Neural progenitor cell (in vitro differentiated cells): ENCODE data around the gene PODXL2.

ENCODE experiments used
- EZH2 ChIP-seq: fragments of 200-600 bp; sonication (generic); IDR thresholded peaks from 2 replicates; pipeline ENCODE4 v1.6.1; 2017; ENCODE audit warnings: antibody characterized with exemption, mild to moderate bottlenecking, moderate library complexity
- EZH2phosphoT487 ChIP-seq: fragments of 200-600 bp; sonication (generic); IDR thresholded peaks from 2 replicates; pipeline ENCODE4 v1.6.1; 2017; ENCODE audit warnings: antibody characterized with exemption
- TF ChIP-seq, protein P1 (sequence below): fragments of 200-600 bp; sonication (generic); IDR thresholded peaks from 2 replicates; pipeline ENCODE4 v1.5.1; 2017; ENCODE audit warnings: antibody characterized with exemption, mild to moderate bottlenecking

DNA sequence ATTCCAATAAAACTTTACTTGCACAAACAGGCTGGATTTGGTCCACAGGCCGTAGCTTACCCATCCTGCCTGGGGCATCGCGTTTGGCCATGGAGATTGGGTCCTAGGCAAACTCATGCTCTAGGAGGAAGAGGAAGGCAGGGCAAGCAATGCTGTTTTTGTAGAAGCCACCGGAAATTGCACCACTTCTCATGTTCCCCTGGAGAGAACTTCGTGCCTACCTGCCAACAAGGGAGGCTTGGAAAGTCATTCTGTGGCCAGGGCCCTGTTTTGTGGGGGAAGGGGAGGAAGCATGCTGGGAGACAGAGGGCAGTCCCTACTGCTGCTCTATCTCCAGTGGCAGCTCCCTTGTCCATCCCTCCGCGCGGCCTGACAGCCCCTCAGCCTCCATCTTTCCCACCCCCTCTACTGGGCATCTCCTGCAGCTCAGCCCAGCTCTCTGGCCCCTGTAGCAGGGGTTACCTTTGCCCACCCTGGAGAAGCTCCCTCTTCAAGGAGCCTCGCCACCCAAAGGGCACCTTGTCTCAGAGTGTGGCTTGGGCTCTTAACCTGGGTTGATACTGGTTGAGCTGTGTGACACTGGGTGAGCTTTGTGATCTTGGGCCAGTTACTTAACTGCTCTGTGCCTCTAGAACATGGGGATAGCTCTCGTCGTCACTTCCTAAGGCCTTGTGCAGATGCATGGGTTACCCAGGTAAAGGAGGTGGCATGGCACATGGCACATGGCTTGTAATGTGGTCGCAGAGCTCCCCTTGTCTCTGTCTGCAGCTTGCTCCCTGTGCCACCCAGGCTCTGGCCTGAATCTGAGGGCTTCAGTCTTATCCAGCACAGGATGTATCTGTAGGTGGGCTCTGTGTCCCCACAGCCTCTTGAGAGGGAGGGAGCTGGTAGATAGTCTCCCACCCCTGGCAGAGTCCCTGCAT is 49.9 kb downstream of the PODXL2 start:
- TF ChIP-seq, protein P1, sequence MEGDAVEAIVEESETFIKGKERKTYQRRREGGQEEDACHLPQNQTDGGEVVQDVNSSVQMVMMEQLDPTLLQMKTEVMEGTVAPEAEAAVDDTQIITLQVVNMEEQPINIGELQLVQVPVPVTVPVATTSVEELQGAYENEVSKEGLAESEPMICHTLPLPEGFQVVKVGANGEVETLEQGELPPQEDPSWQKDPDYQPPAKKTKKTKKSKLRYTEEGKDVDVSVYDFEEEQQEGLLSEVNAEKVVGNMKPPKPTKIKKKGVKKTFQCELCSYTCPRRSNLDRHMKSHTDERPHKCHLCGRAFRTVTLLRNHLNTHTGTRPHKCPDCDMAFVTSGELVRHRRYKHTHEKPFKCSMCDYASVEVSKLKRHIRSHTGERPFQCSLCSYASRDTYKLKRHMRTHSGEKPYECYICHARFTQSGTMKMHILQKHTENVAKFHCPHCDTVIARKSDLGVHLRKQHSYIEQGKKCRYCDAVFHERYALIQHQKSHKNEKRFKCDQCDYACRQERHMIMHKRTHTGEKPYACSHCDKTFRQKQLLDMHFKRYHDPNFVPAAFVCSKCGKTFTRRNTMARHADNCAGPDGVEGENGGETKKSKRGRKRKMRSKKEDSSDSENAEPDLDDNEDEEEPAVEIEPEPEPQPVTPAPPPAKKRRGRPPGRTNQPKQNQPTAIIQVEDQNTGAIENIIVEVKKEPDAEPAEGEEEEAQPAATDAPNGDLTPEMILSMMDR = no peak
- TF ChIP-seq EZH2phosphoT487 (no peak), EZH2 (no peak)
